GM12891 (cell line): ENCODE measurements around the gene SLC9B1.

ENCODE experiments used
- PAX5 ChIP-seq: IDR thresholded peaks from 2 replicates; pipeline ENCODE4 v1.6.1; 2011; ENCODE audit warnings: low read length, moderate library complexity, mild to moderate bottlenecking; ENCODE audit not compliant: insufficient read depth, severe bottlenecking
- POLR2A ChIP-seq: IDR thresholded peaks from 2 replicates; pipeline ENCODE4 v1.6.1; 2011; ENCODE audit warnings: low read depth, low read length, control low read depth
- POLR2AphosphoS5 ChIP-seq: IDR thresholded peaks from 2 replicates; pipeline ENCODE4 v1.6.1; 2011; ENCODE audit warnings: low read depth, low read length, control low read depth
- SPI1 ChIP-seq: IDR thresholded peaks from 2 replicates; pipeline ENCODE4 v1.6.1; 2011; ENCODE audit warnings: low read depth, low read length, control low read depth
- TAF1 ChIP-seq: IDR thresholded peaks from 2 replicates; pipeline ENCODE4 v1.6.1; 2011; ENCODE audit warnings: low read depth, low read length, control low read depth

DNA sequence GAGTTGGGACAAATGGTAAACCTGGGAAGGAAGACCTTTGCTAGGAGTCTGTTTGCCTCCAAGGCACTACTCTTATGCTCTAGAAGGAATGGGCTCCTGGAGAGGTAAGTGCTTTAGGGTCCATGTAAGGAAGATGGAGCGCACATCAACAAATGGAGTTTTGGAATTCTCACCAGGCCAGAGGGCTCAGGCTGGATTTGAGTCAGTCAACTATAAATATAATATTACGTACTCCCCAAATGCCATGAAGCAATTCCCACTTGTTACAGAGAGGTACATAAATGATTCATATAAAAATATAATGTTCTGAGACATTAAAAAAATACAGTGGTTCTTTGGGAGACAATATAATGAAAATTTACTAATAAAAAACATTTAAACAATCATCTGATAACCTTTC is 1.6 kb upstream of the SLC9B1 start:
- TF ChIP-seq POLR2AphosphoS5 (no peak), SPI1 (no peak), POLR2A (no peak), TAF1 (no peak), PAX5 (no peak)
